Stimulated activated CD4-positive, alpha-beta T cell treated with anti-CD3 and anti-CD28 coated beads, Interleukin-12 subunit alpha, Interleukin-12 subunit beta, amount 100 ng/mL, for 4 hours (primary cell): ENCODE results near the gene LAIR2.

Source experiments
- DNase-seq: peaks from one replicate; pipeline ENCODE4 v3.0.0-alpha.2; 2020

The LAIR2 gene

GRCh38 chr19:54541712-54542111 is 39.1 kb downstream of the LAIR2 start:
- DNase-seq, result no peak

DNA sequence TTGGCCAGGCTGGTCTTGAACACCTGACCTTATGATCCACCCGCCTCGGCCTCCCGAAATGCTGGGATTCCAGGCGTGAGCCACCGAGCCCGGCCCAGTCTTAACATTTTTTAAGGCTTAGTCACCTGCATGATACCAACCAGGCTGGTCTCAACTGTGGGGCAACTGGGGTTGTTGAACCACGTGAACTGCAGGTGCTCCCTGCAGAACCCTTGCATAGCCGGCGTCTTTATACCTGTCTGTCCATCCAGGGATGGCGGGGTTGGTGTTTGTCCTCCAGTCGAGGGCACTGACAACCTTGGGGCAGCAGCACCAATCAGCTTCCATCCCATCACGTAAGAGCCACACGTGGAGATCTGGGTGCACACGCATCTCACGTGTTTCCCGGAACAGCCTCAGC is 46.2 kb downstream of the LAIR2 start:
- no peak for DNase-seq

DNA sequence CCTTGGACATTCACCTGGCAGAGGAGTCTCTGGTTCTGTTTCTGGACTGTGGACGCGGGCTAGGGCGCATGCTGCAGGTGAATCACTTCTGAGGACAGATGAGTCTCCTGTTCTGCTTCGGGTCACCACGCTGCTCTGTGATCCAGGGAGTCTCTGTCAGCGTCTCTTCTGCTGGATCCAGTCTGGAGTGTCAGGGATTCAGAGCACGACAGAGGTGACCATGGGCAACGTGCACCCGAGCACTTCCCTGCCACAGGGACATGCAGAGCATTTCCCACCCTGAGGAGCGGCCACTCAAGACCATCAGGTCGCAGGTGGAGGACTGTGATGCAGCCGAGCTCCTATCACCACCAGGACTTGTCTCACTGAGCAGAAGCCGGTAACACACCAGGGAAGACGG is 46.6 kb downstream of the LAIR2 start:
- no peak for DNase-seq

- no peak for DNase-seq
These were observed 48.7 kb downstream of the LAIR2 start for GRCh38 chr19:54551293-54551692.

DNA sequence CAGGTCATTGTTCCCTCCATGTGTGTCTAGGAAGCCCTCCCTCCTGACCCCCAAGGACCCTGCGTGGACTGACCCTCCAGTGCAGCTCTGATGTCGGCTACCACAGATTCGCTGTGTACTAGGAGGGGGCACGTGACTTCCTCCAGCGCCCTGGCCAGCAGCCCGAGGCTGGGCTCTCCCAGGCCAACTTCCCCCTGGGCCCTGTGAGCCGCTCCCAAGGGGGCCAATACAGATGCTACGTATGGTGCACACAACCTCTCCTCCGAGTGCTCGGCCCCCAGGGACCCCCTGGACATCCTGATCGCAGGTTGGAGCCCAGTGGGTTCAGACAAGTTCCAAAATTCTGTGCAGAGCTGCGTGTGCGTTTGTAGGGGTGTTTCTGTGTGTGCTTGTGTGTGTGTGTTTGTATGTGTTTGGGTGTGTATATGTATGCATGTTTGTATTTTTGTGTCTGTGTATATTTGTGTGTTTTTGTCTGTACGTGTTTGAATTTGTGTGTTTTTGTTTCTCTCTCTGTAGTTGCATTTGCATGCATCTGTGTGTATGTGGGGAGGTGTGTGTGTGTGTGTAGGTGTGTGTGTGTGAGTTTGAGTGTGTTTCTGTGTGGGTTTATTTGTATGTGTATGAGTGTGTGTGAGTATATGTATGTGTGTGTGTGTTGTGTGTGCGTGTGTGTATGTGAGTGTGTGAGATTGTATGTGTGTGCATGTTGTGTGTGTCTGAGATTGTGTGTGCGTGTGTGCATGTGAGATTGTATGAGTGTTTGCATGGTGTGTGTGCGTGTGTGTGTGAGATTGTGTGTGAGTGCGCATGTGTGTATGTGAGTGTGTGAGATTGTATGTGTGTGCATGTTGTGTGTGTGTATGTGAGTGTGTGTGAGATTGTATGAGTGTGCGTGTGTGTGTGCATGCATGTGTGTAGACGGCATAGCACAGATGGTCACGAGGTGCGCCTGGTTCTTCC is 49.6 kb downstream of the LAIR2 start:
- no peak for DNase-seq

DNA sequence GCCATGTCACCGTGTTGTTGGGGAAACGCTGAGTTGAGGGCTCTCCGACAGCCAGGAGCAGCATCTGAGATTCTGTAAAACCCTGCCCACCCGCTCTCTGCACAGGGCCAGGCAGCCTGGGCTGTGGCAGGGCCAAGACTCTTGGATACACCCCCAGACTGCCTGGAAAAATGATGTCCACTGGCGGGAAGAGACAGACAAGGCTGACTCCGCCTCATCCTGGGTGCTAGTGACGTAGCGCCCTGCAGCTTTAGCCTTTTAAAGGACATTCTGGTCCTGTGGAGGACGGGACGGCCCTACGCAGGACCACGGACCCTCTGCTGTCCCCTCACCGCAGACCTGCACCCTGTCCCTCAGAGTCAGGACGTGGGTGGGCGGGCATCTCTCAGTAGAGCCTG is 50.3 kb downstream of the LAIR2 start:
- no peak for DNase-seq

DNA sequence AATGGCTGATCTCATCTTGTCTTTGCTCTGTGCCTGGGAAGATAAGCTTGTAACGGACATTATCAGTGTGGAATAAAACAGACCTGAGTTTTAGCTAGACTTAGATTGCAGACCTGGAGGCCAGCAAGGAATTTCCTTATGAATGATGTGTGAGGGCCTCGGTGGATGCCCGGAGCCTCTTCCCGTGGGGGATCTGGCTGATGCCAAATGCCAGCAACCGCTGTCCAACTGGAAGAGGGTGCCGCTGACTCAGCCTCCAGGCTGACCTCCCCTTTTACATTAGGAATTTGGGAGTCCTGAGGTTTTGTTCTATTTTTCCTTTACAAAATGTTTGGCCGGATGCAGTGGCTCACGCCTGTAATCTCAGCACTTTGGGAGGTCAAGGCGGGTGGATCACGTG is 51.4 kb downstream of the LAIR2 start:
- no peak for DNase-seq

DNA sequence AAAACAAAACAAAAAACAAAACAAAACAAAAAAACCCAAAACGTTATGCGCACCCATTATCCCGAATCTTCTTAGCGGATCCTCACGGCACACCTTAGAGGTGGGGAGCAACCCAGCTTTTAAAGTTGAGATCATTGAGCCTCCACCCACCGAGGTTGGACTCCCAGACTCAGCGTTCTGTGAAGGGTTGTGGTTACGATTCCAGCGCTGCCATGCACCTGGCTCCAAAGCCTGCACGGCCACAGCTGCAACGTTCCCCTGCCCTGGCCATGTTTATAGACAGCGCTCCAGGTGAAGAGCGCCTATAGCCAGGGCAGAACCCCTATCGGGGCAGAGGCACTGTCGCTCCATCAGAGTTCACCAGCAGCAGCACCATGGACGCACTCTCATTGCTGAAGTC is 52.3 kb downstream of the LAIR2 start:
- DNase-seq, result no peak

DNA sequence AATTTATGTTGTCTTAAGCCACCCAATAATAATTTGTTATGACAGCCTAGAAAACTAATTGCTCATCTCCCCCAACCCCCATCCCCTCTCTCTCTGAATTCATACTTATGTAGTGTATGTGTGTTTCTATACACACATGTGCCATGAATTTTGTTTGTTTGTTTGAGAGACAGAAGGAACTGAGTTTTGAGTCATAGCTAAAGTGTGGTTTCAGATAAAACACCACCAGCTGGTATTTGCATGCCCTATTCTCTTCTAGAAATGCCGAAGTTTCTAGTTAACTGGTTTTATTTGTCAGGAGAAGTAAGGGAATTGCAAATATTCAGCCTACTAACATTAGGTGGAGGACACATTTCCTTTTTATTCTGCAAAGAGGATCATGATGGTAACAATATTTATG is 53.6 kb downstream of the LAIR2 start:
- DNase-seq, result no peak

- DNase-seq, result no peak
These were observed 55.7 kb downstream of the LAIR2 start for GRCh38 chr19:54558339-54558738.
